Thyroid gland (tissue), 4 donors: ENCODE data around the gene MED13. TPM values are rescaled to one million over a fixed set of nuclear protein-coding genes. Genes with fewer than 3 reads are reported as not detected.

Experiments used
- DNase-seq, 2 donors: peaks; one replicate each; pipeline ENCODE4 v3.0.0-alpha.2; 2019
- H3K27ac ChIP-seq, 3 donors: fragments of 200-600 bp; sonication (generic); 1 replicate in 2 of 3; 2 replicates in 1 of 3; pipeline ENCODE4 v1.5.1; 2016 to 2019; ENCODE audit warnings: mild to moderate bottlenecking in 1 of 3, moderate library complexity in 1 of 3
- H3K27me3 ChIP-seq: fragments of 200-600 bp; sonication (generic); one replicate; pipeline ENCODE4 v1.5.1; 2019
- H3K36me3 ChIP-seq, 2 donors: fragments of 200-600 bp; sonication (generic); one replicate each; pipeline ENCODE4 v1.5.1; 2016 to 2019
- H3K4me1 ChIP-seq, 2 donors: fragments of 200-600 bp; sonication (generic); one replicate each; pipeline ENCODE4 v1.5.1; 2017 to 2019
- H3K4me3 ChIP-seq, 3 donors: fragments of 200-600 bp; sonication (generic); replicated peaks in 1 of 3; 1 replicate in 2 of 3; 2 replicates in 1 of 3; pipeline ENCODE4 v1.5.1; 2016; ENCODE audit warnings: mild to moderate bottlenecking in 1 of 3
- H3K9me3 ChIP-seq: fragments of 200-600 bp; sonication (generic); one replicate; pipeline ENCODE4 v1.5.1; 2017
- CTCF ChIP-seq, 6 experiments: fragments of 200-600 bp in 3 of 6; fragments of 450-650 bp in 3 of 6; sonication (generic) in 3 of 6; IDR thresholded peaks; one replicate each; pipeline ENCODE4 v1.5.1; 2016 to 2019; ENCODE audit warnings: antibody characterized with exemption in 6 of 6, mild to moderate bottlenecking in 2 of 6, inconsistent platforms in 1 of 6, moderate library complexity in 1 of 6
- POLR2A ChIP-seq, 2 donors: fragments of 450-650 bp; IDR thresholded peaks; one replicate each; pipeline ENCODE4 v1.6.1; 2017; ENCODE audit warnings: antibody characterized with exemption in 2 of 2, mild to moderate bottlenecking in 2 of 2, moderate library complexity in 1 of 2
- WGBS, 2 donors: methylation state at CpG; one replicate each; pipeline ENCODE4 v1.1.5; 2017; 5-methylcytosine and 5-hydroxymethylcytosine counted together
- intact Hi-C: fragments of 100-400 bp; cut with DNase I; formaldehyde crosslinking; loops from one replicate; pipeline ENCODE4 v1.15.1; 2023
- total RNA-seq, 4 donors: library from RNA; depleted of rRNA; stranded (reverse); fragments of >200 nt; gene quantifications; one replicate each; pipeline ENCODE4 v1.2.3, GENCODE V29; 2016

The MED13 gene
- total RNA-seq, 4 donors from 2014 or later, result 58.9 to 156 (median 83.3) TPM

GRCh38 chr17:61996916-61997605, 68.0 kb downstream of the MED13 start:
- 55 to 58% methylated on average over 4 of the region's 4 CpGs for WGBS, 2 donors
- H3K36me3 ChIP-seq, result peaks cover 0 to 3% of the 10 kb centered on the region in 2 donors
- DNase-seq, result no peak
- H3K4me1 ChIP-seq, result peaks cover 12 to 13% of the 10 kb centered on the region in 2 donors
- H3K27me3 ChIP-seq, result no peaks in the 10 kb centered on the region
- intact Hi-C loops, result no loop called here
- no peak for TF ChIP-seq CTCF (IDR thresholded peaks at IDR 0.05)
- no peak for TF ChIP-seq POLR2A (IDR thresholded peaks at IDR 0.05)
- H3K27ac ChIP-seq, result no peak overlapping the region
- H3K9me3 ChIP-seq, result no peaks in the 10 kb centered on the region
- H3K4me3 ChIP-seq, result no peak overlapping the region

GRCh38 chr17:61989509-61989908, 75.6 kb downstream of the MED13 start:
- DNase-seq, result no peak
- Histone ChIP-seq H3K27ac (no peak overlapping the region), H3K4me3 (no peak overlapping the region), H3K27me3 (no peaks in the 10 kb centered on the region), H3K36me3 (peaks cover 3 to 34% of the 10 kb centered on the region in 2 donors), H3K4me1 (no peaks in the 10 kb centered on the region), H3K9me3 (no peaks in the 10 kb centered on the region)
- 97% methylated on average over 3 of the region's 3 CpGs for WGBS, 2 donors
- no peak for TF ChIP-seq CTCF (IDR thresholded peaks at IDR 0.05)
- TF ChIP-seq POLR2A (IDR thresholded peaks at IDR 0.05), result no peak
- intact Hi-C loops, result no loop called here

- peaks cover 14 to 58% of the 10 kb centered on the region in 2 donors for H3K36me3 ChIP-seq
- H3K9me3 ChIP-seq, result no peaks in the 10 kb centered on the region
- H3K4me3 ChIP-seq, result no peak overlapping the region
- no peak overlapping the region for H3K27ac ChIP-seq
- H3K4me1 ChIP-seq, result no peaks in the 10 kb centered on the region
- H3K27me3 ChIP-seq, result no peaks in the 10 kb centered on the region
- intact Hi-C loops, result no loop called here
- TF ChIP-seq CTCF (IDR thresholded peaks at IDR 0.05), result no peak
- no peak for TF ChIP-seq POLR2A (IDR thresholded peaks at IDR 0.05)
- 96 to 97% methylated on average over 5 of the region's 5 CpGs for WGBS, 2 donors
- no peak for DNase-seq
Observed at GRCh38 chr17:61986898-61987297, 78.2 kb downstream of the MED13 start.

- Histone ChIP-seq H3K27ac (no peak overlapping the region), H3K27me3 (no peaks in the 10 kb centered on the region), H3K36me3 (peaks cover 21 to 47% of the 10 kb centered on the region in 2 donors), H3K9me3 (no peaks in the 10 kb centered on the region), H3K4me1 (no peaks in the 10 kb centered on the region), H3K4me3 (no peak overlapping the region)
- intact Hi-C loops, result no loop called here
- no peak for TF ChIP-seq POLR2A (IDR thresholded peaks at IDR 0.05)
- TF ChIP-seq CTCF (IDR thresholded peaks at IDR 0.05), result no peak
- WGBS, 2 donors, result 81 to 85% methylated on average over 4 of the region's 4 CpGs
- no peak for DNase-seq
Observed at GRCh38 chr17:61984821-61985220, 80.3 kb downstream of the MED13 start.

GRCh38 chr17:61981323-61981722, 83.8 kb downstream of the MED13 start:
- H3K4me3 ChIP-seq, result no peak overlapping the region
- H3K27ac ChIP-seq, result no peak overlapping the region
- TF ChIP-seq CTCF (IDR thresholded peaks at IDR 0.05) (no peak), POLR2A (IDR thresholded peaks at IDR 0.05) (no peak)
- H3K27me3 ChIP-seq, result no peaks in the 10 kb centered on the region
- DNase-seq, result no peak
- H3K36me3 ChIP-seq, result peaks cover 21 to 41% of the 10 kb centered on the region in 2 donors
- no peaks in the 10 kb centered on the region for H3K9me3 ChIP-seq
- H3K4me1 ChIP-seq, result no peaks in the 10 kb centered on the region
- intact Hi-C loops, result no loop called here
